Tracheal epithelial cell (primary cell): Measurements from ENCODE around the gene PRAMEF13. TPM values are rescaled to one million over a fixed set of nuclear protein-coding genes. Genes with fewer than 3 reads are reported as not detected.

Source experiments
- total RNA-seq: library from RNA; depleted of rRNA; stranded (reverse); fragments of >200 nt; gene quantifications from 2 replicates; pipeline ENCODE4 v1.2.1, GENCODE V29; 2014

PRAMEF13 gene
- not detected in 2 replicates for total RNA-seq

GRCh38 chr1:13201309-13201708, at the start of gene PRAMEF13:
Gene PRAMEF13 (minus strand): TSS chr1:13201409. CDS start chr1:13199589, 1,820 bp downstream.

GRCh38 chr1:13225675-13226204, 24.5 kb upstream of the PRAMEF13 start, which contains the start of gene PRAMEF18:
Gene PRAMEF18 (minus strand): TSS chr1:13226154. CDS start chr1:13226106, 48 bp downstream.

GRCh38 chr1:13171548-13171947, 29.7 kb downstream of the PRAMEF13 start, which contains the start of gene PRAMEF9:
Gene PRAMEF9 (plus strand): TSS chr1:13171848. CDS start chr1:13175281, 3,433 bp downstream.

GRCh38 chr1:13165531-13165930, 35.7 kb downstream of the PRAMEF13 start, which contains the start of gene HNRNPCL4:
Gene HNRNPCL4 (minus strand): TSS chr1:13165631. CDS start chr1:13165467, 164 bp downstream.

GRCh38 chr1:13155909-13156308, 45.3 kb downstream of the PRAMEF13 start, which contains the start of gene PRAMEF26:
Gene PRAMEF26 (minus strand): TSS chr1:13156009. CDS start chr1:13153095, 2,914 bp downstream.

Other genes starting within 250 kb of the PRAMEF13 start
- not detected in 2 replicates for gene PRAMEF27, start 144.8 kb downstream of the PRAMEF13 start, total RNA-seq
- gene HNRNPCL3, start 140.6 kb downstream of the PRAMEF13 start, total RNA-seq = not detected in 2 replicates
- not detected in 2 replicates for gene PRAMEF25, start 130.6 kb downstream of the PRAMEF13 start, total RNA-seq
- not detected in 2 replicates for gene HNRNPCL2, start 84.6 kb downstream of the PRAMEF13 start, total RNA-seq
- not detected in 2 replicates for gene PRAMEF26, start 45.4 kb downstream of the PRAMEF13 start, total RNA-seq
- gene HNRNPCL4, start 35.8 kb downstream of the PRAMEF13 start, total RNA-seq = not detected in 2 replicates
- not detected in 2 replicates for gene PRAMEF9, start 29.6 kb downstream of the PRAMEF13 start, total RNA-seq
- not detected in 2 replicates for gene PRAMEF18, start 24.7 kb upstream of the PRAMEF13 start, total RNA-seq
- gene PRAMEF5, start 52.8 kb upstream of the PRAMEF13 start, total RNA-seq = not detected in 2 replicates
- gene PRAMEF8, start 83.7 kb upstream of the PRAMEF13 start, total RNA-seq = not detected in 2 replicates
- not detected in 2 replicates for gene PRAMEF33, start 102.1 kb upstream of the PRAMEF13 start, total RNA-seq
- not detected in 2 replicates for gene PRAMEF15, start 114.2 kb upstream of the PRAMEF13 start, total RNA-seq
- gene PRAMEF14, start 145.7 kb upstream of the PRAMEF13 start, total RNA-seq = not detected in 2 replicates
- not detected in 2 replicates for gene PRAMEF19, start 170.5 kb upstream of the PRAMEF13 start, total RNA-seq
- not detected in 2 replicates for gene PRAMEF17, start 188.2 kb upstream of the PRAMEF13 start, total RNA-seq
- not detected in 2 replicates for gene PRAMEF20, start 209.0 kb upstream of the PRAMEF13 start, total RNA-seq